Heart left ventricle (tissue), 16 donors: ENCODE data around the gene NID2. TPM values are rescaled to one million over a fixed set of nuclear protein-coding genes. Genes with fewer than 3 reads are reported as not detected.
A peak's percentile ranks its signal among the peaks of the same experiment; 100 is the strongest.

Experiments
- ATAC-seq, 4 donors: fragments of 200-7000 bp; cut with Tn5 transposase; one replicate each; pipeline ENCODE4 v1.9.1; 2020 to 2022; ENCODE audit warnings: moderate library complexity in 4 of 4, mild to moderate bottlenecking in 3 of 4, moderate number of reproducible peaks in 1 of 4
- DNase-seq, 5 donors: peaks; one replicate each; pipeline ENCODE4 v3.0.0-alpha.2; 2020
- H3K27ac ChIP-seq, 12 donors: fragments of 200-600 bp; sonication (generic) in 4 of 12; one replicate each; pipeline versions ENCODE4 v1.5.0 to v1.8.0; 2016 to 2022; ENCODE audit warnings: mild to moderate bottlenecking in 2 of 12
- H3K27me3 ChIP-seq, 9 donors: fragments of 200-600 bp; sonication (generic) in 2 of 9; one replicate each; pipeline versions ENCODE4 v1.5.1 to v1.8.0; 2016 to 2022; ENCODE audit warnings: mild to moderate bottlenecking in 3 of 9
- H3K36me3 ChIP-seq, 9 donors: fragments of 200-600 bp; sonication (generic) in 2 of 9; one replicate each; pipeline versions ENCODE4 v1.5.0 to v1.8.0; 2018 to 2022; ENCODE audit warnings: mild to moderate bottlenecking in 2 of 9
- H3K4me1 ChIP-seq, 12 donors: fragments of 200-600 bp; sonication (generic) in 4 of 12; one replicate each; pipeline versions ENCODE4 v1.5.0 to v1.8.0; 2016 to 2022; ENCODE audit warnings: mild to moderate bottlenecking in 3 of 12
- H3K4me3 ChIP-seq, 12 donors: fragments of 200-600 bp; sonication (generic) in 4 of 12; one replicate each; pipeline versions ENCODE4 v1.5.0 to v1.8.0; 2017 to 2022; ENCODE audit warnings: mild to moderate bottlenecking in 9 of 12, moderate library complexity in 4 of 12
- H3K9me3 ChIP-seq, 12 donors: fragments of 200-600 bp; sonication (generic) in 4 of 12; one replicate each; pipeline versions ENCODE4 v1.5.0 to v1.8.0; 2016 to 2022; ENCODE audit warnings: mild to moderate bottlenecking in 1 of 12
- CTCF ChIP-seq, 12 donors: fragments of 200-600 bp; sonication (generic) in 4 of 12; IDR thresholded peaks; one replicate each; pipeline versions ENCODE4 v1.5.0 to v1.8.0; 2018 to 2022; ENCODE audit warnings: antibody characterized with exemption in 12 of 12, mild to moderate bottlenecking in 5 of 12
- POLR2A ChIP-seq, 2 donors: fragments of 450-650 bp; IDR thresholded peaks; one replicate each; pipeline ENCODE4 v1.6.1; 2017; ENCODE audit warnings: antibody characterized with exemption in 2 of 2, mild to moderate bottlenecking in 2 of 2, moderate library complexity in 2 of 2
- WGBS, 4 donors: extraction: QIAGEN DNeasy Blood & Tissue Kit in 2 of 4; methylation state at CpG; one replicate each; pipeline versions ENCODE4 v1.1.5 to v1.1.7; 2013 to 2018; 5-methylcytosine and 5-hydroxymethylcytosine counted together
- intact Hi-C, 10 donors: fragments of 100-400 bp; cut with DNase I; formaldehyde crosslinking; loops; one replicate each; pipeline versions ENCODE4 v1.11.1 to v1.14.2; 2022
- long read RNA-seq, 3 donors: library from polyadenylated mRNA; unstranded; transcript quantifications; one replicate each; pipeline ENCODE4 v2.0.0, GENCODE V29; 2020 to 2021
- polyA plus RNA-seq, 2 donors: library from polyadenylated mRNA; stranded (reverse); fragments of 200-250 nt; gene quantifications; one replicate each; pipeline ENCODE4 v1.2.3, GENCODE V29; 2013
- total RNA-seq, 9 donors: library from RNA; depleted of rRNA in 2 of 9; stranded (reverse); fragments of >200 nt in 2 of 9; fragmentation: NEBNext Ultra II Directional in 3 of 9; extraction: Animal tissue kit (Norgen Biotek cat#: 25700) in 3 of 9; gene quantifications; one replicate each; pipeline versions ENCODE4 v1.1.0 to v1.2.4, GENCODE V29; 2016 to 2023
- donor health status: ischemic (EF 13 %, LVEDD 7.1; RV severe dilation, severe dysfunction).
- donor health status: healthy with polysubstance abuse.
- donor health status: DM: no; HTN: yes; CAD: no.
- donor health status: DM: no; HTN: no; CAD: no.
- donor health status: ischemic (EF 25% LVEDD 6.9; RV normal size, moderate dysfunction).
- donor health status: ischemic (EF 25% LVEDD 5.7; RV mildly dilated, moderate dysfunction).
- donor health status: healthy.
- donor health status: DM: yes; HTN: yes; CAD: no.
- donor health status: ischemic (EF 35%, LVEDD 5.7; RV mildly dilated, moderate dysfunction).
- donor health status: nonischemic (EF 11% LVEDD 7.7; RV severe dilation, severe dysfunction).
- donor health status: DM: yes; HTN: yes; CAD: no.
- donor health status: PGD.
- donor health status: ischemic (EF 29% LVEDD 5.4; RV normal size, mild dysfunction).
- donor health status: nonischemic (EF 23%, LVEDD 6.1; RV moderate dilation, normal function).

NID2 gene
- 10 to 100 TPM; 32.0 to 77.4 (median 40.9) TPM for total RNA-seq
- polyA plus RNA-seq, result 10 to 100 TPM; 17.3 to 18.8 TPM
- long read RNA-seq, donor 1, partial matches to known transcripts, result 15 of 18 reads
- long read RNA-seq, donor 1, other reads (novel, unspliced or antisense), result 3 of 18 reads
- long read RNA-seq, donor 2, full-length matches to known transcripts, result 3 of 40 reads
- long read RNA-seq, donor 2, partial matches to known transcripts, result 26 of 40 reads
- long read RNA-seq, donor 2, other reads (novel, unspliced or antisense), result 11 of 40 reads
- long read RNA-seq, donor 3, partial matches to known transcripts, result 10 of 11 reads
- long read RNA-seq, donor 3, other reads (novel, unspliced or antisense), result 1 of 11 reads

- Histone ChIP-seq H3K4me1 (peaks cover 0 to 61% (median 33%) of the 10 kb centered on the region in 12 donors), H3K36me3 (peaks cover 0 to 11% (median 0%) of the 10 kb centered on the region in 9 donors), H3K9me3 (no peaks in the 10 kb centered on the region), H3K4me3 (peak within 1 kb of the TSS; percentile 64 to 89 (median 74)), H3K27me3 (peaks cover 0 to 45% (median 0%) of the 10 kb centered on the region in 9 donors), H3K27ac (peak within 1 kb of the TSS; percentile 51 to 97 (median 89))
- peak; percentile 91 to 94 (median 92) for ATAC-seq
- WGBS, 4 donors, result 0 to 1% (median 0%) methylated on average over 26 to 57 of the region's 57 CpGs
- TF ChIP-seq CTCF (IDR thresholded peaks at IDR 0.05) (peak in 3 of 12 donors; percentile 6 to 32 (median 19)), POLR2A (IDR thresholded peaks at IDR 0.05) (peak; percentile 5 to 91)
- intact Hi-C loops, result loop anchor here in 9 of 10 donors (2.0 to 10.0 kb wide), 13 partner anchors 22 to 636 kb away; partner anchors contain the start of gene PSMC6 (in 1 of the 9)
- peak; percentile 91 to 95 (median 93) for DNase-seq
These were observed at the start of gene NID2 for GRCh38 chr14:52068615-52069306. TSS of gene NID2 (minus strand) at chr14:52069059. CDS start at chr14:52068994, 65 bp downstream.

DNA sequence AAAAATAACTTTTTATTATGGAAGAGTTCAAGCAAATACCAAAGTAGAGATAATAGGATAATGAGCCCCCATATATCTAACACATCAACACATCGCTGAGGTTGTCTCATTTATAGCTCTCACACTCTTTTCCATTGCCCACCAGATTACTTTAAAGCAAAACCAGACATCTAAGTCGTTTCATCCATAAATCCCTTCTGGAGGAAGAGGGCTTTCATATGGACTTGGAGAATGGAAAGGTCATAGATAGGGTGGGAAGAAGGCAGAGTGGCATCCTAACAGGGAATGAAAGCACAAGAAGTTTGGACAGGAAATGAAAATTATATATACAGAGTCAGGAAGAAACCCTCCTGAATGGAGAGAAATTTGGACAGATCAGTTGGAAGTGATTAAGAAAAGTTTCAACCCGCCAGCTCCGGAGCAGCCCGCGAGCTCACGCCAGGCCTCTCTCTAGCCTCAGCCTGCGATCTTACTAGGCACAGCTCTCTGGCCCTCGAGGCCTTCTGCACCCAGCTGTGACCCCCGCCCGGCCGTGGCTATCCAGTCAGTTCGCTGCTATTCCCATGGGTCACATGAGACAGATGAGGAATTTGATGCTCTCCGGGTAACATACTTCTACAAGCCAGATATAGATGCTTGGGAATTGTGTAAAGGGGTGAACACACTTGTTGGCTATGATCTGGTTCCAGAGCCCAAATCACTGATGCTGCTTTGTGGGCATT lies 48.4 kb upstream of the NID2 start:
- peak overlapping the region in 2 of 12 donors; percentile 5 to 38 for H3K27ac ChIP-seq
- H3K27me3 ChIP-seq, result no peaks in the 10 kb centered on the region
- DNase-seq (peak in 3 of 5 donors; percentile 38 to 64 (median 61)), ATAC-seq (peak in 1 of 4 donors; percentile 55)
- no peak overlapping the region for H3K4me3 ChIP-seq
- no peaks in the 10 kb centered on the region for H3K36me3 ChIP-seq
- H3K9me3 ChIP-seq, result no peaks in the 10 kb centered on the region
- WGBS, 4 donors, result 63 to 68% (median 66%) methylated on average over 14 of the region's 14 CpGs
- no peaks in the 10 kb centered on the region for H3K4me1 ChIP-seq
- intact Hi-C loops, result loop anchor here in 1 of 10 donors (5.0 kb wide), 1 partner anchor 35 kb away; no protein-coding TSS in a partner anchor
- no peak for TF ChIP-seq POLR2A (IDR thresholded peaks at IDR 0.05)
- no peak for TF ChIP-seq CTCF (IDR thresholded peaks at IDR 0.05)

- TF ChIP-seq POLR2A (IDR thresholded peaks at IDR 0.05) (no peak), CTCF (IDR thresholded peaks at IDR 0.05) (no peak)
- no peaks in the 10 kb centered on the region for H3K9me3 ChIP-seq
- H3K4me1 ChIP-seq, result no peaks in the 10 kb centered on the region
- DNase-seq, result no peak
- ATAC-seq, result no peak
- no peak overlapping the region for H3K4me3 ChIP-seq
- no peaks in the 10 kb centered on the region for H3K36me3 ChIP-seq
- H3K27me3 ChIP-seq, result no peaks in the 10 kb centered on the region
- intact Hi-C loops, result loop anchor here in 1 of 10 donors (5.0 kb wide), 1 partner anchor 33 kb away; no protein-coding TSS in a partner anchor
- no peak overlapping the region for H3K27ac ChIP-seq
These were observed 46.4 kb upstream of the NID2 start for GRCh38 chr14:52115286-52115685.
